Muscle of leg (tissue), 11 donors: ENCODE data around the gene CAB39. TPM values are rescaled to one million over a fixed set of nuclear protein-coding genes. Genes with fewer than 3 reads are reported as not detected.

ENCODE experiments used
- DNase-seq: peaks from one replicate; pipeline ENCODE4 v3.0.0; 2013
- H3K27ac ChIP-seq: one replicate; pipeline ENCODE4 v1.5.1; 2013; ENCODE audit warnings: mild to moderate bottlenecking, low read length, control low read depth
- H3K27me3 ChIP-seq: one replicate; pipeline ENCODE4 v1.6.1; 2013; ENCODE audit warnings: low read length; ENCODE audit not compliant: control insufficient read depth, insufficient read depth
- H3K36me3 ChIP-seq: one replicate; pipeline ENCODE4 v1.6.1; 2013; ENCODE audit warnings: low read length; ENCODE audit not compliant: control insufficient read depth, insufficient read depth
- H3K4me1 ChIP-seq: one replicate; pipeline ENCODE4 v1.6.1; 2013; ENCODE audit warnings: low read length; ENCODE audit not compliant: control insufficient read depth, insufficient read depth
- H3K4me3 ChIP-seq: one replicate; pipeline ENCODE4 v1.5.1; 2013; ENCODE audit warnings: low read length, control low read depth
- H3K9me3 ChIP-seq: replicated peaks from 2 replicates; pipeline ENCODE4 v1.6.1; 2013; ENCODE audit warnings: low read depth, low read length; ENCODE audit not compliant: control insufficient read depth
- WGBS: methylation state at CpG from one replicate; pipeline ENCODE4 v1.1.5; 2013; ENCODE audit warnings: missing lambda C conversion rate; ENCODE audit not compliant: insufficient coverage; 5-methylcytosine and 5-hydroxymethylcytosine counted together
- polyA plus RNA-seq, 8 donors: library from polyadenylated mRNA; unstranded; fragments of 120-200 nt; gene quantifications; one replicate each; pipeline versions ENCODE4 v1.2.1 to v1.2.3, GENCODE V29; 2013; ENCODE audit warnings: inconsistent platforms in 1 of 8, low replicate concordance in 1 of 8; ENCODE audit not compliant: insufficient read length in 8 of 8, insufficient read depth in 1 of 8
- total RNA-seq: library from RNA; stranded (reverse); fragments of 120-200 nt; gene quantifications from one replicate; pipeline ENCODE4 v1.2.4, GENCODE V29; 2013

The CAB39 gene
- total and polyA plus RNA-seq, 9 donors: 48.3 to 61.8 (median 57.9) TPM

DNA sequence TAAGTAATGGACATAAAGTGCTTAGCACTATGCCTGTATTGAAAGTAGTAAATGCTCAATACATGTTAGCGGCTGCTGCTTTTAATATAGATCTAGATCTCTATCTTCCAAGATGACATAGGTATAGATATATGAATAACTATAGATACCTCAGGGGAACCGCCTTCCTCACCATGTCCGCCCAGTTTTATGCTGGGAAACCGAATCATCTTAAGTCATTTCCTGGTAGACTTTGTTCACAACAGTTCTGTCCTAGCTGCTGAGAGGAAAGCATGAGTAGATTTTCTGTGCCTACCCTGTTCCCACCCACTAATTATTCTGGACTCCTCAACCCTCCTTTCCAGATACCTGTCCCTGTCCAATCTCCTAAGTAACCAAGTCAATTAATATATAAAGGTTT is 130.5 kb downstream of the CAB39 start:
- no peaks in the 10 kb centered on the region for H3K4me1 ChIP-seq
- H3K4me3 ChIP-seq: no peak overlapping the region
- no CpG with 5 or more reads among the region's 4 CpGs for WGBS
- DNase-seq: no peak
- no peak overlapping the region for H3K27ac ChIP-seq
- H3K36me3 ChIP-seq: no peaks in the 10 kb centered on the region
- peaks cover 7% of the 10 kb centered on the region for H3K9me3 ChIP-seq
- peaks cover 8% of the 10 kb centered on the region for H3K27me3 ChIP-seq

DNA sequence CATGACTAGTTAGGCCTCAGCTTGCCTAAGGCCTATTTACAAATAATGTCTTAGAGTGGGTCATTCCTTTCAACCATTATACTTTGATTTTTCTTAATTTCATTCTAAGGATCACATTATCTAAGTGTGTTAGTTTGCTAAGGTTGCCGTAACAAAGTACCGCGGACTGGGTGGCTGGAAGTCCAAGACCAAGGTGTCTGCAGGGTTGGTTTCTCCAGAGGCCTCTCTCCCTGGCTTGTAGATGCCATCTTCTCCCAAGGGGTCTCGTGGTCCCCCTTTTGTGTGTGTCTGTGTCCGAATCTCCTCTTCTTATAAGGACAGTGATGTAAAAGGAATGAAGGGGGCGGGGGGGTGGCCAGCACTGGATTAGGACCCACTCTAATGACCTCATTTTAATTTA is 133.7 kb downstream of the CAB39 start:
- Histone ChIP-seq H3K36me3 (no peaks in the 10 kb centered on the region), H3K4me1 (no peaks in the 10 kb centered on the region), H3K9me3 (peaks cover 4% of the 10 kb centered on the region), H3K27me3 (peaks cover 22% of the 10 kb centered on the region), H3K4me3 (no peak overlapping the region), H3K27ac (no peak overlapping the region)
- DNase-seq: no peak
- WGBS: no CpG with 5 or more reads among the region's 6 CpGs

DNA sequence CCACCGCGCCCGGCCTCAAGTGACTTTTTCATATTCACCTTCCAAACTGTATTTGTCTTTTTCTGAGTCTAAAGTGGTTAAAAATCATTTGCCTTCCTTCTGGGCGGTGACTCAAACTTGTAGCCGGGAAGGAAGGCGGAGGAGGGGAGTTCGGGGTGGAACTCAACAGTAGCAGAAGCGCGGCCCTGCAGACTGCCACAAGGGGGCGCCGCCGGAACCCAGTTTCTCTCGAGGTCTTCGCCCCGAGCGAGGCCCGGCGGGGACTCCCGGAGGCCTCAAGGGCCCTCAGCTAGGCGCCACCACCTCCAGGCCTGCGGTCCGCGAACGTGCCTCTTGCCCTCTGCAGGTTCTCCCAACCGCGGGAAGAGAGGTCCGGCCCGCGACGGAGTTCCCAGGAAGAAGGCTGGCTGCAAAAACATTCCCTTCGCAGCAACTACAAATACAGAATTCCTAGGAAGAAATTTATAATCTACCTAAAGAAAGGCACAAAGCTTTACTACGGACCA is 135.3 kb downstream of the CAB39 start:
- 0% methylated on average over 17 of the region's 32 CpGs for WGBS
- peaks cover 4% of the 10 kb centered on the region for H3K9me3 ChIP-seq
- no peaks in the 10 kb centered on the region for H3K36me3 ChIP-seq
- H3K4me3 ChIP-seq: no peak overlapping the region
- H3K4me1 ChIP-seq: no peaks in the 10 kb centered on the region
- peak; percentile 84 for DNase-seq
- peaks cover 26% of the 10 kb centered on the region for H3K27me3 ChIP-seq
- no peak overlapping the region for H3K27ac ChIP-seq

DNA sequence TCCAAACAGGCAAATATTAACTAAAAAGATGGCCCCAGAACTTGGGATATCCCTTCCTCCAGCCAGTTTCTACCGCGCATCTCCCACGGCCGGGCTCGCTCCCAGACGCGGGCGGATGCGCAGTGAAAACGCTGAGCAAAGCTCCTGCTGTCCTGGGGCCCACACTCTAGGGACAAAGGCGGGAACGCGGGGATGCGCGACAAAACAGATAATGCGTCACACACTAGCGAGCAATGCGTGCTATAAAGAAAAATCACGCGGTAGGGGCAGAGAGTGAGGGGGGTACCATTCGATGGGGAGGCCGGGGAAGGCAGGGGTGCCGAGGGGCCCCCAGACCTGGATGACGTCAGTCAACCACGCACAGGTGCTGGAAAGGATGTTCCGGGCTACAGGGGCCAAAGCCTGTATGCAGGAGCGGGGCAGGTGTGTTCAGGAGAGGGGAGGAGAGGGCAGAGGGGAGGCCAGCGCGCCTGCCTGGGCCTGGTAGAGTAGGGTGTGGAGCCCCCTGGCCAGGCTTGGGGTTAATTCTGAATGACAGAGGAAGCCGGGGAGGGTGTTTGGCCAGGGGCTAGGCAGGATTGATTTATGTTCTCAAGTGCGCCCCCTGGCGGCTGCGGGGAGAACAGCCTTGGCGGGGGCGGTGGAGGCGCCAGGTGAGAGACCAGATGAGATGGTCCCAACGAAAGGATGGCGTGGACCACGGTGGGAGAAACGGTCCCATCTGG is 137.2 kb downstream of the CAB39 start:
- Histone ChIP-seq H3K4me3 (no peak overlapping the region), H3K4me1 (no peaks in the 10 kb centered on the region), H3K27me3 (peaks cover 30% of the 10 kb centered on the region), H3K36me3 (no peaks in the 10 kb centered on the region), H3K9me3 (peaks cover 4% of the 10 kb centered on the region), H3K27ac (no peak overlapping the region)
- DNase-seq: no peak
- WGBS: 63% methylated on average over 40 of the region's 40 CpGs

DNA sequence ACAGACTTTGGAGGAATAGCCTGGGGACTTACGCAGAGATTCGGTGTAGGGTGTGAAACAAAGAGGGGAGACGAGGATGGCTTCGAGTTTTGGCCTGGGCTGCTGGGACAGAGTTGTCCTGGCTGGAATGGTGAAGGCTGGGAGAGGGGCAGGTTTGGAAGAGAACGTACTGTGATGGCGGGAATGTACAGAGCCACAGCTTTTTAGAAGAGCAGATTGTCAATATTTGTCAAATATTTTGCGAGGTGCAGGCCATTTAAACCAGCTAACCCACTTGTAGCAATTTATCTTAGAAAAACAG is 137.7 kb downstream of the CAB39 start:
- Histone ChIP-seq H3K4me1 (no peaks in the 10 kb centered on the region), H3K4me3 (no peak overlapping the region), H3K27me3 (peaks cover 30% of the 10 kb centered on the region), H3K9me3 (peaks cover 4% of the 10 kb centered on the region), H3K27ac (no peak overlapping the region), H3K36me3 (no peaks in the 10 kb centered on the region)
- WGBS: 73% methylated on average over 4 of the region's 7 CpGs
- DNase-seq: no peak

DNA sequence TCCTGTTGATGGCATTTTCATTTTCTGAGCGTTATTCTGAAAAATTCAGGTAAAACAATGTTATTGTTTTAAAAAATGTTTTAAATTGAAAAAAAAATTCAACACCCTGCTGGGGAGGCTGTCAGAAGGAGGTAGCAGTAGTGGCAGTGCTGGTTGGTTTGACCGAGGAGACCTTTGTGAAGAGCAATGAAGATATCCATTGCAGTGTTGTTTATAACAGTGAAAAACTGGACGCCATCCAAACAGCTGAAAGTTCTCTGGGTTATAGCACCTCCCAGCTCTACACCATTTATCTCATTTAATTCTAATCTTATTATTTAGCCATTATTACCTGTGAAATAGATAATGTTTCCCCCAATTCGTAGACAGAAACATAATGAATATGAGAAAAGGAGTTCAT is 139.5 kb downstream of the CAB39 start:
- no peak overlapping the region for H3K27ac ChIP-seq
- no CpG with 5 or more reads among the region's 4 CpGs for WGBS
- no peak for DNase-seq
- H3K27me3 ChIP-seq: peaks cover 31% of the 10 kb centered on the region
- H3K9me3 ChIP-seq: no peaks in the 10 kb centered on the region
- H3K4me1 ChIP-seq: no peaks in the 10 kb centered on the region
- no peaks in the 10 kb centered on the region for H3K36me3 ChIP-seq
- H3K4me3 ChIP-seq: no peak overlapping the region

DNA sequence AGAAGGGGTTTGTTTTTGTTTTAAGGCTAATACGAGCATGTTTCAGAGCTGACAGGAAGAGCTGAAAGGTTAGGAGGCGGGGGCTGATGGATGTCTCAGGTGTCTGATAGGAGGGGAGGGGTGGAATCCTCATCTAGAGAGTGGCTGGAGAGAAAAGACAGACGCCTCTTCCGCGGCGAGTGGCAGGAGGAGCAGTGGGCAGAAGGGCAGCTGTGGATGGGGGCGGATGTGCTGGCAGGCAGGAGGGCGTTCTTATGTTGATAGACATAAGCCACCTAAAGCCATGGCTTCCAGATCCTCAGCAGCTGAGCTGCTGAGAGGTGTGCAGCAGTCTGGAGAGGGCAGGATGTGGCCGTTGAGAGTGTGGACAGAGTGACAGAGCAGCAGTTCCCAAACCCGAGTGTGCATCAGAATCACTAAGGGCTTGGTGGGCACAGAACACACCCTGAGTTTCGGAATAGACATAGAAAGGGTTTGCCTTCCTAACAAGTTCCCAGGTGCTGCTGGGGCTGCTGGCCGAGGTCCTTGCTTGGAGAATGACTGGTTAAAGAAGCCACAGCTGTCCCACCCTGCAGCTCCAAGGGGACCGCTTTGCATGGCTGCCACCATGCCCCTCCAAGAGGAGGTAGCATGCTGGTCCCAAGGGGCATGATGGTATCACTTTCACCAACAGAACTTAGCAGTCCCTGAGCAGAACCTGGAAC is 149.1 kb downstream of the CAB39 start:
- Histone ChIP-seq H3K4me3 (no peak overlapping the region), H3K27ac (no peak overlapping the region), H3K27me3 (peaks cover 20% of the 10 kb centered on the region), H3K4me1 (peaks cover 18% of the 10 kb centered on the region), H3K36me3 (no peaks in the 10 kb centered on the region), H3K9me3 (no peaks in the 10 kb centered on the region)
- DNase-seq: no peak
- WGBS: 29% methylated on average over 11 of the region's 13 CpGs

DNA sequence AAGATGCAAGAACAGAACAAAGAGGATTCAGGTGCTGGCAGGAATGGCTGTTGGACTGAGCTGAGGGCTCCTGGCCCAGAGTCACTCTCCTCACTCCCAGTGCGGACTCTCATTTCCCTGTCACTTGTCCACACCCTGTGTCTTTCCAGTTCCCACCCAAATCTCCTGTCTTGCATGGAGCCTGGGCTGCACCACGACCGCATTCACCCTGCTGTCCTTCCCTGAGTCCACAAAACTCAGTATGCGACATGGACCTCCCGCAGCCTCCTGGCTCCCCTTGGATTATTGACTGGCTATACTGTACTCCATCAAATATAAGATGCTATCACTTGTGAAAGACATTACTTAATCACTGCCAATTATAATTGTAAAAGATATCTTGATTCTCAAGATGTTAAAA is 149.7 kb downstream of the CAB39 start:
- WGBS: 86% methylated on average over 3 of the region's 5 CpGs
- no peak for DNase-seq
- Histone ChIP-seq H3K4me1 (peaks cover 24% of the 10 kb centered on the region), H3K27me3 (peaks cover 20% of the 10 kb centered on the region), H3K36me3 (no peaks in the 10 kb centered on the region), H3K4me3 (no peak overlapping the region), H3K9me3 (no peaks in the 10 kb centered on the region), H3K27ac (no peak overlapping the region)

DNA sequence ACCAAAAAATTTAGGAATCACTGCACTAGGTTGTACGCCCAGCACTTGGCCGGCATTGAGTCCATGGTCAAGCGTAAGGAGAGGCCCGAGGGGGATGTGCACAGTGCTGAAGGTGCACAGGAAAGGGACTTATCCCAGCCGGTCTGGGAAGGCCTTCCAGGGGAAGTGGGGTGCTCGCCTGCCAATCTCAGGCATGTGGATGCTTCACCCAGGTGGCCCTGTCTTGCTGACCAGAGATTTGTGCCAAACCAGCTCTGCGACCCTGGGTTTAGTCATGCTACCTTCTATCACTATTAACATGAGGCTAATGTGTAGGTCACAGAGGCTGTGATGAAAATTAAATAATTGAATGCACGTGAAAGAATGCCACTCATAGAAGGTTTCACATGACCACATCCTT is 150.4 kb downstream of the CAB39 start:
- H3K36me3 ChIP-seq: no peaks in the 10 kb centered on the region
- no peak overlapping the region for H3K27ac ChIP-seq
- H3K27me3 ChIP-seq: peaks cover 20% of the 10 kb centered on the region
- no peaks in the 10 kb centered on the region for H3K9me3 ChIP-seq
- DNase-seq: no peak
- no peak overlapping the region for H3K4me3 ChIP-seq
- H3K4me1 ChIP-seq: peaks cover 31% of the 10 kb centered on the region
- 91% methylated on average over 5 of the region's 8 CpGs for WGBS

DNA sequence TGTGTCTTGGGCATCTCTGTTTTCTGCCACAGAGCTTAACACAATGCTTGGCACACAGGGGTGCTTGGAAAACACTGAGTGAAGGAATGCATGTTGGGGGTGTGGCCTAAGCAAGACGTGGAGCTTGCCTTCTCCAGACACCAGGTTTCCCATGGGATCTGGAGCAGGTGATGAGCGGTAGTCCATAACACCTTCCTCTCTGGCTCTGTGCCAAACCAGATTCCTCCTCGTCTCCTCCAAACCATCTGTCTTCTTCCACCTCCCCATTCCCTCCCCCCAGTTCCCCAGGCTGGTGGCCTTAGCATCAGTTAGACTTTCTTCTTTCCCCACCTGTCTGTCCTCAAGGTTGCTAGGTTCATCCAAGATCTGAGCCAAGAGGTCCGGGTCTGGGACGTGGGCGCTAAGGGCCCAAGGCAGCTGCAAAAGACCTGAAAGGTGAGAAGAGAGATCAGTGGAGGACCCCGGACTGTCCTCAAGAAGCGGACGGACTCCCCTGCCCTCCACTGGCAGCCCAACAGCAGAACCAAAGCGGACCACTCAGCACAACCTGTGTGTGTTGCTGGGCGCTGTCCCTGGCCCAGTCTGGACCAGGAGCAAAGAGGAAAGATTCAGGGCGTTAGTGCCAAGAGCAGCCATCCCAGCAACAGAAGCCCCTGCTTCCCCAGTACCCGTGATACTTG is 150.9 kb downstream of the CAB39 start:
- Histone ChIP-seq H3K4me1 (peaks cover 37% of the 10 kb centered on the region), H3K27me3 (peaks cover 20% of the 10 kb centered on the region), H3K27ac (no peak overlapping the region), H3K4me3 (no peak overlapping the region), H3K36me3 (no peaks in the 10 kb centered on the region), H3K9me3 (no peaks in the 10 kb centered on the region)
- WGBS: 73% methylated on average over 2 of the region's 13 CpGs
- DNase-seq: no peak
